ENCODE data around the gene SSX4B. TPM values are rescaled to one million over a fixed set of nuclear protein-coding genes. Genes with fewer than 3 reads are reported as not detected.
"Not testable (repeated sequence)": the region's sequence is repeated elsewhere in the genome, so short reads cannot be mapped to it uniquely, and the experiment has no call there.

Gene SSX4B
- total RNA-seq, 2 experiments from 2014 or later: not detected

- H3K4me3 Mint-ChIP-seq; CTCF ChIA-PET; H3K27ac Mint-ChIP-seq; intact Hi-C loops (cut with micrococcal nuclease); H3K36me3 Mint-ChIP-seq; POLR2A ChIA-PET; H3K9me3 Mint-ChIP-seq; H3K4me1 Mint-ChIP-seq (ENCODE audit: low read depth); H3K27me3 Mint-ChIP-seq; DNase-seq: not testable (repeated sequence)
These were observed 13.9 kb downstream of the SSX4B start for GRCh38 chrX:48397825-48398224.

GRCh38 chrX:48396931-48397330, 14.8 kb downstream of the SSX4B start:
- DNase-seq; H3K4me1 Mint-ChIP-seq (ENCODE audit: low read depth); H3K27me3 Mint-ChIP-seq; CTCF ChIA-PET; H3K4me3 Mint-ChIP-seq; H3K36me3 Mint-ChIP-seq; H3K9me3 Mint-ChIP-seq; POLR2A ChIA-PET; intact Hi-C loops (cut with micrococcal nuclease); H3K27ac Mint-ChIP-seq: not testable (repeated sequence)

- H3K27me3 Mint-ChIP-seq; H3K4me1 Mint-ChIP-seq (ENCODE audit: low read depth); H3K4me3 Mint-ChIP-seq; DNase-seq; H3K27ac Mint-ChIP-seq; POLR2A ChIA-PET; CTCF ChIA-PET; intact Hi-C loops (cut with micrococcal nuclease); H3K9me3 Mint-ChIP-seq; H3K36me3 Mint-ChIP-seq: not testable (repeated sequence)
These were observed 28.5 kb downstream of the SSX4B start, which contains the start of gene SSX4 for GRCh38 chrX:48383239-48383638. Gene SSX4, plus strand, starts transcription at chrX:48383539. Its CDS starts 515 bp downstream, at chrX:48384054.

- DNase-seq; POLR2A ChIA-PET; intact Hi-C loops (cut with micrococcal nuclease); H3K27me3 Mint-ChIP-seq; H3K36me3 Mint-ChIP-seq; H3K4me1 Mint-ChIP-seq (ENCODE audit: low read depth); H3K27ac Mint-ChIP-seq; H3K9me3 Mint-ChIP-seq; H3K4me3 Mint-ChIP-seq; CTCF ChIA-PET: not testable (repeated sequence)
These were observed 41.4 kb downstream of the SSX4B start for GRCh38 chrX:48370408-48370807.

GRCh38 chrX:48367717-48368408, 43.9 kb downstream of the SSX4B start:
- DNase-seq; H3K27ac Mint-ChIP-seq; H3K36me3 Mint-ChIP-seq; H3K4me1 Mint-ChIP-seq (ENCODE audit: low read depth); CTCF ChIA-PET; H3K4me3 Mint-ChIP-seq; POLR2A ChIA-PET; H3K27me3 Mint-ChIP-seq; intact Hi-C loops (cut with micrococcal nuclease); H3K9me3 Mint-ChIP-seq: not testable (repeated sequence)

GRCh38 chrX:48359281-48359680, 52.5 kb downstream of the SSX4B start:
- H3K27me3 Mint-ChIP-seq; H3K9me3 Mint-ChIP-seq; H3K4me1 Mint-ChIP-seq (ENCODE audit: low read depth); H3K27ac Mint-ChIP-seq; intact Hi-C loops (cut with micrococcal nuclease); CTCF ChIA-PET; H3K4me3 Mint-ChIP-seq; H3K36me3 Mint-ChIP-seq; DNase-seq; POLR2A ChIA-PET: not testable (repeated sequence)

GRCh38 chrX:48357681-48358080, 54.1 kb downstream of the SSX4B start:
- no peak overlapping the region for H3K27ac Mint-ChIP-seq
- DNase-seq: no peak
- ChIA-PET POLR2A (no interaction called here), CTCF (no interaction called here)
- no peaks in the 10 kb centered on the region for H3K9me3 Mint-ChIP-seq
- no peak overlapping the region for H3K4me3 Mint-ChIP-seq
- H3K36me3 Mint-ChIP-seq: no peaks in the 10 kb centered on the region
- intact Hi-C loops (cut with micrococcal nuclease): no loop called here
- H3K4me1 Mint-ChIP-seq (ENCODE audit: low read depth): no peaks in the 10 kb centered on the region
- H3K27me3 Mint-ChIP-seq: no peaks in the 10 kb centered on the region

- H3K27me3 Mint-ChIP-seq; H3K27ac Mint-ChIP-seq; H3K4me3 Mint-ChIP-seq; H3K9me3 Mint-ChIP-seq; POLR2A ChIA-PET; H3K4me1 Mint-ChIP-seq (ENCODE audit: low read depth); DNase-seq; CTCF ChIA-PET; H3K36me3 Mint-ChIP-seq; intact Hi-C loops (cut with micrococcal nuclease): not testable (repeated sequence)
These were observed 55.3 kb downstream of the SSX4B start, which contains the start of gene SSX3 for GRCh38 chrX:48356315-48357094. Gene SSX3, minus strand, starts transcription at chrX:48356703. Its CDS starts 1,454 bp downstream, at chrX:48355249.

Other genes starting within 250 kb of the SSX4B start
- not detected for gene SSX5, start 215.2 kb downstream of the SSX4B start, total RNA-seq
- not detected for gene SSX1, start 156.6 kb downstream of the SSX4B start, total RNA-seq
- not detected for gene SSX3, start 55.3 kb downstream of the SSX4B start, total RNA-seq
- gene SSX4, start 28.4 kb downstream of the SSX4B start, total RNA-seq: not detected
- gene SLC38A5, start 58.3 kb upstream of the SSX4B start, total RNA-seq: 10 to 100 TPM; 70.7 to 73.0 TPM
- gene FTSJ1, start 64.2 kb upstream of the SSX4B start, total RNA-seq: 10 to 100 TPM; 62.8 to 73.9 TPM
- gene PORCN, start 97.0 kb upstream of the SSX4B start, total RNA-seq: 1 to 10 TPM; 7.1 to 7.7 TPM
- gene EBP, start 109.8 kb upstream of the SSX4B start, total RNA-seq: 100 to 1,000 TPM; 149 to 150 TPM
- gene TBC1D25, start 127.8 kb upstream of the SSX4B start, total RNA-seq: 10 to 100 TPM; 13.5 to 16.2 TPM
- gene RBM3, start 162.5 kb upstream of the SSX4B start, total RNA-seq: 100 to 1,000 TPM; 191 to 197 TPM
- 10 to 100 TPM; 45.8 to 54.8 TPM for gene WDR13, start 185.5 kb upstream of the SSX4B start, total RNA-seq

Data from activated CD4-positive, alpha-beta memory T cell treated with anti-CD3 and anti-CD28 coated beads for 36 hours (primary cell).